Progenitor cell of endocrine pancreas (in vitro differentiated cells): ENCODE data around the gene TP53I11. TPM values are rescaled to one million over a fixed set of nuclear protein-coding genes. Genes with fewer than 3 reads are reported as not detected.

Source experiments
- DNase-seq: peaks from one replicate; pipeline ENCODE4 v3.0.0; 2021; ENCODE audit warnings: low spot score; ENCODE audit not compliant: unreplicated experiment
- H3K27ac Mint-ChIP-seq: 2 replicates; pipeline ENCODE4 v1.8.0; 2021; ENCODE audit warnings: mild to moderate bottlenecking, moderate library complexity, mixed read lengths
- H3K27me3 Mint-ChIP-seq: 2 replicates; pipeline ENCODE4 v1.8.0; 2021; ENCODE audit warnings: mixed read lengths
- H3K36me3 Mint-ChIP-seq: 2 replicates; pipeline ENCODE4 v1.8.0; 2022; ENCODE audit warnings: mixed read lengths; ENCODE audit not compliant: insufficient read depth
- H3K4me1 Mint-ChIP-seq: 2 replicates; pipeline ENCODE4 v1.8.0; 2021; ENCODE audit warnings: low read depth, mixed read lengths
- H3K4me3 Mint-ChIP-seq: 2 replicates; pipeline ENCODE4 v1.8.0; 2021; ENCODE audit warnings: low read depth, mild to moderate bottlenecking, moderate library complexity, mixed read lengths
- H3K9me3 Mint-ChIP-seq: 2 replicates; pipeline ENCODE4 v1.8.0; 2021; ENCODE audit warnings: low read depth, mixed read lengths
- total RNA-seq: library from RNA; stranded (reverse); gene quantifications from 2 replicates; pipeline ENCODE4 v1.2.1, GENCODE V29; 2021
- TF ChIP-seq, protein P1 (sequence below): fragments of 200-600 bp; sonication (generic); IDR thresholded peaks from one replicate; pipeline ENCODE4 v1.5.0; 2021; ENCODE audit warnings: antibody characterized with exemption, mild to moderate bottlenecking; ENCODE audit not compliant: unreplicated experiment

The TP53I11 gene
- total RNA-seq, 1 donor from 2014 or later: 82.8 TPM

DNA sequence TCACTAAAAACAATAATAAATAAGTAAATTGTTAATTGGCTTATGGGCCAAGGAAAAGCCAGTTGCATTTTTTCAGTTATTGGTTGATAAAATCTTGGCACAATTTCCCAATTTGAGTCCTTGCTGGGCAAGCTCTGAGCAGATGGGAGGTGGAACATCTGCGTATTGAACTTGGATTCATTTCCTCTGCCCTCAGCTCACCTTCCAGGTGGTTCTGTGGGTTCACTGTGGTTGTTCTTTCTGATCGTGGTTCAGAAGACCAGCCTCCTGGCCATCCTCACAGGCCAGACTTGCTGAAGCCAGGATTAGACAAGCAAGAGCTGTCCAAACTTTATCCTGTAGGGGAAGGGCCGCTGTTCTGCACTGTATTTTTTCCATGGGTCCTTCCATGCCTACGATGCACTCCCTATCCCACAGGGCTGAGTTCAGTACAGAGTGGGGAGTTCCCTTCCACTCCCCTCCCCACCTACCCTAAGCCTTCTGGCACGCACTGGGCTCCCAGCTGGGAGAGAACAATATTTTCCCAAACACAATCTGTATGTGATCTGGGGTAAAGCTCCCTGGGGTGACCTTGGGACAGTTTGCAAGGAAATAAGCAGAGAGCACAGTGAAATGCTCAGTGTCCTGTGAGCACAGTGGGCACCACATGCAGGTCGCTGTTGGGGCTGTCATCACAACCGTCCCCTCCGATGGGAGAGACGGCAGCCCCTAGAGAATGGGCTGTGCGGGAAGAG, 43.5 kb upstream of the TP53I11 start:
- no peaks in the 10 kb centered on the region for H3K36me3 Mint-ChIP-seq
- H3K4me3 Mint-ChIP-seq: no peak overlapping the region
- H3K27me3 Mint-ChIP-seq: peaks cover 11% of the 10 kb centered on the region
- H3K4me1 Mint-ChIP-seq: peaks cover 5% of the 10 kb centered on the region
- DNase-seq: no peak
- TF ChIP-seq, protein P1, sequence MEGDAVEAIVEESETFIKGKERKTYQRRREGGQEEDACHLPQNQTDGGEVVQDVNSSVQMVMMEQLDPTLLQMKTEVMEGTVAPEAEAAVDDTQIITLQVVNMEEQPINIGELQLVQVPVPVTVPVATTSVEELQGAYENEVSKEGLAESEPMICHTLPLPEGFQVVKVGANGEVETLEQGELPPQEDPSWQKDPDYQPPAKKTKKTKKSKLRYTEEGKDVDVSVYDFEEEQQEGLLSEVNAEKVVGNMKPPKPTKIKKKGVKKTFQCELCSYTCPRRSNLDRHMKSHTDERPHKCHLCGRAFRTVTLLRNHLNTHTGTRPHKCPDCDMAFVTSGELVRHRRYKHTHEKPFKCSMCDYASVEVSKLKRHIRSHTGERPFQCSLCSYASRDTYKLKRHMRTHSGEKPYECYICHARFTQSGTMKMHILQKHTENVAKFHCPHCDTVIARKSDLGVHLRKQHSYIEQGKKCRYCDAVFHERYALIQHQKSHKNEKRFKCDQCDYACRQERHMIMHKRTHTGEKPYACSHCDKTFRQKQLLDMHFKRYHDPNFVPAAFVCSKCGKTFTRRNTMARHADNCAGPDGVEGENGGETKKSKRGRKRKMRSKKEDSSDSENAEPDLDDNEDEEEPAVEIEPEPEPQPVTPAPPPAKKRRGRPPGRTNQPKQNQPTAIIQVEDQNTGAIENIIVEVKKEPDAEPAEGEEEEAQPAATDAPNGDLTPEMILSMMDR: no peak
- H3K27ac Mint-ChIP-seq: no peak overlapping the region
- no peaks in the 10 kb centered on the region for H3K9me3 Mint-ChIP-seq

DNA sequence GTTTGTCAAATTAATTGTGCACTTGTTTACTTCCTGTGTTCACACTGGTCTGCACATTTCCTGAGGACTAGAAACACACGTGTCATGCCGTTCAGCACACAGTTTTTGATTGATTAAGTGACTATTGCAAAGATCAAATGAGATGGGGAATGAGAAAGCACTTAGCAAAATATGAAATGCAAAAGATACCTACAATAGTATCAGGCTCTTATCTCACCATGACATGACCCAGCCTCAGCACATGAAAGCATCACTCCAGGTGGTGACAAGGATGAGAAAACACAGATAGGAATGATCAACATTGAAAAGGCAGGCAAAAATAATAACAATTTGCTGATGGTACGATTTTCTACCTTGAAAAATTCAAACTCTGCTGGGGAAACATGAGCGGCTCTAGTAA, 42.1 kb upstream of the TP53I11 start:
- Mint-ChIP-seq H3K4me1 (no peaks in the 10 kb centered on the region), H3K4me3 (no peak overlapping the region), H3K9me3 (no peaks in the 10 kb centered on the region), H3K27ac (no peak overlapping the region), H3K27me3 (peaks cover 14% of the 10 kb centered on the region), H3K36me3 (no peaks in the 10 kb centered on the region)
- no peak for DNase-seq
- TF ChIP-seq, protein P1: no peak

DNA sequence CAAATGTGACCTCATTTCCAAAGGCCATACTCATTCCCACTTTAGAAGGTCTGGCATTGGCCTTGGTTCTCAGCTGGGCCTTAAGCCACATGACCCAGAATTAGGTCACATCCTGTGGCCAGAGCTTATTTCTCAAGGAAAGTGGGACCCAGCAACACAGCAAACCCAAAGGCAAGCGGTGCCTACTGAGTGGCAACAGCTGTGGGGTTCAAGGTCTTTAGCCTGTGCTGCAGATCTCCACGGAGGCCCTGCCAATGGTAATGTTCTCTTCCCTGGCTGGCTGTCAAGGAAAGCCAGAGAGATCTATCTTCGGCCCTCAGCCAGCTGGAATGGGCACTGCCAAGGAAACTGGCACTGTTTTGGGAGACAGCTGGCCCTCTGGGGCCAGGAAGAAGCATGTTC, 41.5 kb upstream of the TP53I11 start:
- no peak overlapping the region for H3K27ac Mint-ChIP-seq
- H3K27me3 Mint-ChIP-seq: peaks cover 14% of the 10 kb centered on the region
- no peaks in the 10 kb centered on the region for H3K9me3 Mint-ChIP-seq
- TF ChIP-seq, protein P1: no peak
- H3K4me3 Mint-ChIP-seq: no peak overlapping the region
- no peaks in the 10 kb centered on the region for H3K4me1 Mint-ChIP-seq
- no peak for DNase-seq
- no peaks in the 10 kb centered on the region for H3K36me3 Mint-ChIP-seq

DNA sequence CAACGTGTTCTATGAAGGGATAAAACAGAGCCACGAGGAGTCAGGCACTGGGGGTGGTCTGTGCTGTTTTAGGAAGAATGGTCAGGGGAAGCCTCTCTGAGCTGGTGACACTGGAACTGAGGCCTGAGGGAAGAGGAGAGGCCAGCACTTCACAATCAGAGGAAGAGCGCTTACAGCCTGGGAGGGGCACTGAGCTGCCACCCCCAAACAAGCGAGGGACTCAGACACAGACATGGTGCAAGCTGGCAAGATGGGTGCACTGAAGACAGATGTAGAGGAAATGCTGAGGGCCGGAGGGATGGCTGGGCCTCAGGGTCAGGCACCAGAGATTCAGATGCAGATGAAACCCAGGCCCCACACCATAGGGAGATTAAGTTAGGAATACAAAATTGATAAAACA, 40.0 kb upstream of the TP53I11 start:
- Mint-ChIP-seq H3K9me3 (no peaks in the 10 kb centered on the region), H3K36me3 (no peaks in the 10 kb centered on the region), H3K27me3 (peaks cover 18% of the 10 kb centered on the region), H3K4me3 (no peak overlapping the region), H3K4me1 (no peaks in the 10 kb centered on the region), H3K27ac (no peak overlapping the region)
- TF ChIP-seq, protein P1: no peak
- DNase-seq: no peak

DNA sequence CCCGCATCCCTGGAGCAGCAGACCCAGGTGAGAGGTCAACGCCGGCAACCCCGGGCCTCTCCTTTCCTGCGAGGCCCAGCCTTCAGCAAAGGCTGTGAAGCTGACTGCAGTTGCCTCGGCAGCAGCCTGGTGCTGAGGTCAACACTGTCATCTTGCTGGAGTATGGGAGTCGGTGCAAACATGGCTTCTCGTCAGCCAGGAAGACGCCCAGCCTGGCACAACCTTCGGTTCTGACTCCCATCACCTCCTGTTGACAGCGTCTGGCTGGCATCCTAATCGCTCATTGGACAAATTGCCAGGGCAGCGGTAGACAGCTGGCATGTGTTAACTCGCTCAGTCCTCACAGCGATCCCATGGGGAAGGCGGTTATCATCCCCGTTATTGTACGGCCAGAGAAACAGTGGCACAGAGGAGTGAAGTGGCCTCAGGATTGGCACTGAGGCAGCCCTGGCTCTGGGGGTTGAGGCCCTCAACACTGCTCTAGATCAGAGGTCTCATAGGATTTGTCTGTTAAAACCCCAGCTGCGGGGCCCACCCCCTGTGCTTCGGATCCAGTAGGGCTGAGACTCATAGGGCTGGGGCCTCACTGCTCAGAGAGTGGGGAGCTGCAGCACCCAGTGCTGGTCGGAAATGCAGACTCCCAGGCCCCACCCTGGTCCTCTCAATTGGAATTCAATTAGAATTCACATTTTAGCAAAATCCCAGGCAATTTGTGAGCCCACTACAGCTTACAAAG, 39.3 kb upstream of the TP53I11 start:
- Mint-ChIP-seq H3K27ac (no peak overlapping the region), H3K4me3 (no peak overlapping the region), H3K4me1 (no peaks in the 10 kb centered on the region), H3K9me3 (no peaks in the 10 kb centered on the region), H3K27me3 (peaks cover 18% of the 10 kb centered on the region), H3K36me3 (no peaks in the 10 kb centered on the region)
- TF ChIP-seq, protein P1: no peak
- DNase-seq: no peak
